Prostate gland (tissue), 2 donors: ENCODE measurements around the gene TUBB1. TPM values are rescaled to one million over a fixed set of nuclear protein-coding genes. Genes with fewer than 3 reads are reported as not detected.

Experiments
- DNase-seq: peaks from one replicate; pipeline ENCODE4 v3.0.0-alpha.2; 2019; ENCODE audit warnings: low spot score
- H3K27ac ChIP-seq, 2 donors: fragments of 200-600 bp; sonication (generic); 2 replicates each; pipeline ENCODE4 v1.5.1; 2017 to 2019
- H3K27me3 ChIP-seq: fragments of 200-600 bp; sonication (generic); replicated peaks from 2 replicates; pipeline ENCODE4 v1.5.1; 2019; ENCODE audit not compliant: insufficient read depth
- H3K36me3 ChIP-seq, 2 donors: fragments of 200-600 bp; sonication (generic); 1 replicate in 1 of 2; 2 replicates in 1 of 2; pipeline versions ENCODE4 v1.5.1 to v1.8.1; 2017 to 2019
- H3K4me1 ChIP-seq: fragments of 200-600 bp; sonication (generic); replicated peaks from 2 replicates; pipeline ENCODE4 v1.5.1; 2019
- H3K4me3 ChIP-seq, 2 donors: fragments of 200-600 bp; sonication (generic); 2 replicates each; pipeline ENCODE4 v1.5.1; 2017 to 2019
- H3K9me3 ChIP-seq: fragments of 200-600 bp; sonication (generic); 2 replicates; pipeline ENCODE4 v1.5.1; 2017
- CTCF ChIP-seq, 4 experiments: fragments of 200-600 bp in 2 of 4; fragments of 450-650 bp in 2 of 4; sonication (generic) in 2 of 4; IDR thresholded peaks; 1 replicate in 3 of 4; 2 replicates in 1 of 4; pipeline ENCODE4 v1.5.1; 2016 to 2019; ENCODE audit warnings: antibody characterized with exemption in 4 of 4, mild to moderate bottlenecking in 2 of 4, moderate library complexity in 2 of 4
- POLR2A ChIP-seq: fragments of 450-650 bp; IDR thresholded peaks from one replicate; pipeline ENCODE4 v1.6.1; 2016; ENCODE audit warnings: antibody characterized with exemption, mild to moderate bottlenecking
- POLR2AphosphoS5 ChIP-seq: sonication (generic); formaldehyde crosslinking; IDR thresholded peaks from one replicate; pipeline ENCODE4 v1.6.1; 2017; ENCODE audit warnings: antibody characterized with exemption
- WGBS: methylation state at CpG from one replicate; pipeline ENCODE4 v1.1.5; 2018; 5-methylcytosine and 5-hydroxymethylcytosine counted together
- intact Hi-C: fragments of 100-400 bp; cut with DNase I; formaldehyde crosslinking; loops from one replicate; pipeline ENCODE4 v1.14.2; 2022
- total RNA-seq, 2 donors: library from RNA; depleted of rRNA; stranded (reverse); fragments of >200 nt; gene quantifications; one replicate each; pipeline ENCODE4 v1.1.0, GENCODE V29; 2016

The TUBB1 gene
- total RNA-seq, 2 donors from 2014 or later, result not detected

GRCh38 chr20:59033093-59033492 lies 13.9 kb downstream of the TUBB1 start:
- H3K36me3 ChIP-seq, result no peaks in the 10 kb centered on the region
- no peak for DNase-seq
- TF ChIP-seq POLR2AphosphoS5 (no peak), POLR2A (no peak), CTCF (IDR thresholded peaks at IDR 0.05) (no peak)
- no peaks in the 10 kb centered on the region for H3K27me3 ChIP-seq
- H3K4me3 ChIP-seq, result peak overlapping the region in 1 of 2 donors; percentile 66
- peak overlapping the region; percentile 84 for H3K27ac ChIP-seq
- intact Hi-C loops, result loop anchor here (5.0 kb wide), 3 partner anchors 51 to 141 kb away; partner anchors contain the start of gene NELFCD
- WGBS, result 96% methylated on average over 1 of the region's 1 CpG
- no peaks in the 10 kb centered on the region for H3K9me3 ChIP-seq
- H3K4me1 ChIP-seq, result peaks cover 7% of the 10 kb centered on the region

- TF ChIP-seq POLR2A (no peak), CTCF (IDR thresholded peaks at IDR 0.05) (no peak)
- Histone ChIP-seq H3K36me3 (no peaks in the 10 kb centered on the region), H3K4me3 (no peak overlapping the region), H3K27ac (no peak overlapping the region), H3K4me1 (peaks cover 7% of the 10 kb centered on the region), H3K27me3 (no peaks in the 10 kb centered on the region), H3K9me3 (no peaks in the 10 kb centered on the region)
- 88% methylated on average over 2 of the region's 2 CpGs for WGBS
- intact Hi-C loops, result loop anchor here (5.0 kb wide), 3 partner anchors 51 to 141 kb away; partner anchors contain the start of gene NELFCD
- DNase-seq, result no peak
These were observed 14.5 kb downstream of the TUBB1 start for GRCh38 chr20:59033616-59034165.

- Histone ChIP-seq H3K27me3 (no peaks in the 10 kb centered on the region), H3K27ac (no peak overlapping the region), H3K9me3 (no peaks in the 10 kb centered on the region), H3K4me1 (peaks cover 10% of the 10 kb centered on the region), H3K36me3 (no peaks in the 10 kb centered on the region), H3K4me3 (no peak overlapping the region)
- TF ChIP-seq CTCF (IDR thresholded peaks at IDR 0.05) (no peak), POLR2AphosphoS5 (no peak), POLR2A (no peak)
- intact Hi-C loops, result no loop called here
- 100% methylated on average over 3 of the region's 3 CpGs for WGBS
- DNase-seq, result no peak
These were observed 16.2 kb downstream of the TUBB1 start for GRCh38 chr20:59035381-59035780.

GRCh38 chr20:59037386-59037785 lies 18.2 kb downstream of the TUBB1 start:
- H3K4me1 ChIP-seq, result peaks cover 4% of the 10 kb centered on the region
- H3K27ac ChIP-seq, result no peak overlapping the region
- WGBS, result 90% methylated on average over 12 of the region's 12 CpGs
- H3K36me3 ChIP-seq, result no peaks in the 10 kb centered on the region
- no peak for TF ChIP-seq POLR2AphosphoS5
- intact Hi-C loops, result no loop called here
- no peak overlapping the region for H3K4me3 ChIP-seq
- no peaks in the 10 kb centered on the region for H3K9me3 ChIP-seq
- no peak for DNase-seq
- H3K27me3 ChIP-seq, result no peaks in the 10 kb centered on the region

GRCh38 chr20:59039233-59039632 lies 20.0 kb downstream of the TUBB1 start:
- H3K9me3 ChIP-seq, result no peaks in the 10 kb centered on the region
- TF ChIP-seq CTCF (IDR thresholded peaks at IDR 0.05) (no peak), POLR2AphosphoS5 (no peak), POLR2A (no peak)
- peaks cover 4% of the 10 kb centered on the region for H3K4me1 ChIP-seq
- intact Hi-C loops, result no loop called here
- DNase-seq, result no peak
- no peak overlapping the region for H3K27ac ChIP-seq
- no peaks in the 10 kb centered on the region for H3K27me3 ChIP-seq
- no peak overlapping the region for H3K4me3 ChIP-seq
- no peaks in the 10 kb centered on the region for H3K36me3 ChIP-seq
- 41% methylated on average over 1 of the region's 1 CpG for WGBS
